NB4 (cell line): ENCODE data around the gene FAM53B.

Experiments
- DNase-seq: peaks from one replicate; pipeline ENCODE4 v3.0.0; 2010; ENCODE audit warnings: low read depth
- H3K4me3 ChIP-seq: one replicate; pipeline ENCODE4 v1.5.1; 2011; ENCODE audit warnings: mild to moderate bottlenecking, low read depth, low read length, moderate library complexity
- MYC ChIP-seq: IDR thresholded peaks from 2 replicates; pipeline ENCODE4 v1.6.1; 2011; ENCODE audit warnings: low read depth, low read length
- POLR2A ChIP-seq: IDR thresholded peaks from 2 replicates; pipeline ENCODE4 v1.6.1; 2011; ENCODE audit warnings: mild to moderate bottlenecking; ENCODE audit not compliant: insufficient read length; ENCODE audit errors: extremely low read depth
- TF ChIP-seq, protein P1 (sequence below): IDR thresholded peaks from 2 replicates; pipeline ENCODE4 v1.6.1; 2011; ENCODE audit warnings: low read depth, low read length
- TF ChIP-seq, protein P2 (sequence below): IDR thresholded peaks from one replicate; pipeline ENCODE4 v1.5.1; 2012; ENCODE audit warnings: low read depth, low read length

FAM53B gene

DNA sequence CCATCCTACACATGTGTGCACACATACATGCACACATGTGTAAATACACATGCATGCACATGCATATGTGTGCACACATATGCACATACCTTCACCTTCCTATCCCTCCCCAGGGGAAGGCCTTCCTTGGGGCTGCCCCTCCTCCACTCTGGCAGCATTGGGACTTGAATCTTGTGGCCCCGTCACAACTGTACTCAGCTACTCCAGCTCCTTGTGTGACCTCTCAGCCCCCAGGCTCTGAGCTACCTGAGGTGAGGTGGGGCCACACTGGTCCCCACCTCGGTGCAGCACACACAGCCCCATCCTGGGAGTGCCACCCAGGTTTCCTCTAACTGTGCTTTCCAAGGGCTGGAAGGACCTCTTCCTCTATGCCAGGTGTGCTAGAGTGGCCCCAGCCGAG is 166.5 kb downstream of the FAM53B start:
- no peak for DNase-seq
- TF ChIP-seq POLR2A = no peak
- TF ChIP-seq, protein P1, sequence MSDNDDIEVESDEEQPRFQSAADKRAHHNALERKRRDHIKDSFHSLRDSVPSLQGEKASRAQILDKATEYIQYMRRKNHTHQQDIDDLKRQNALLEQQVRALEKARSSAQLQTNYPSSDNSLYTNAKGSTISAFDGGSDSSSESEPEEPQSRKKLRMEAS = no peak
- TF ChIP-seq, protein P2, sequence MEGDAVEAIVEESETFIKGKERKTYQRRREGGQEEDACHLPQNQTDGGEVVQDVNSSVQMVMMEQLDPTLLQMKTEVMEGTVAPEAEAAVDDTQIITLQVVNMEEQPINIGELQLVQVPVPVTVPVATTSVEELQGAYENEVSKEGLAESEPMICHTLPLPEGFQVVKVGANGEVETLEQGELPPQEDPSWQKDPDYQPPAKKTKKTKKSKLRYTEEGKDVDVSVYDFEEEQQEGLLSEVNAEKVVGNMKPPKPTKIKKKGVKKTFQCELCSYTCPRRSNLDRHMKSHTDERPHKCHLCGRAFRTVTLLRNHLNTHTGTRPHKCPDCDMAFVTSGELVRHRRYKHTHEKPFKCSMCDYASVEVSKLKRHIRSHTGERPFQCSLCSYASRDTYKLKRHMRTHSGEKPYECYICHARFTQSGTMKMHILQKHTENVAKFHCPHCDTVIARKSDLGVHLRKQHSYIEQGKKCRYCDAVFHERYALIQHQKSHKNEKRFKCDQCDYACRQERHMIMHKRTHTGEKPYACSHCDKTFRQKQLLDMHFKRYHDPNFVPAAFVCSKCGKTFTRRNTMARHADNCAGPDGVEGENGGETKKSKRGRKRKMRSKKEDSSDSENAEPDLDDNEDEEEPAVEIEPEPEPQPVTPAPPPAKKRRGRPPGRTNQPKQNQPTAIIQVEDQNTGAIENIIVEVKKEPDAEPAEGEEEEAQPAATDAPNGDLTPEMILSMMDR = no peak
- no peak for TF ChIP-seq MYC
- H3K4me3 ChIP-seq = no peak overlapping the region

DNA sequence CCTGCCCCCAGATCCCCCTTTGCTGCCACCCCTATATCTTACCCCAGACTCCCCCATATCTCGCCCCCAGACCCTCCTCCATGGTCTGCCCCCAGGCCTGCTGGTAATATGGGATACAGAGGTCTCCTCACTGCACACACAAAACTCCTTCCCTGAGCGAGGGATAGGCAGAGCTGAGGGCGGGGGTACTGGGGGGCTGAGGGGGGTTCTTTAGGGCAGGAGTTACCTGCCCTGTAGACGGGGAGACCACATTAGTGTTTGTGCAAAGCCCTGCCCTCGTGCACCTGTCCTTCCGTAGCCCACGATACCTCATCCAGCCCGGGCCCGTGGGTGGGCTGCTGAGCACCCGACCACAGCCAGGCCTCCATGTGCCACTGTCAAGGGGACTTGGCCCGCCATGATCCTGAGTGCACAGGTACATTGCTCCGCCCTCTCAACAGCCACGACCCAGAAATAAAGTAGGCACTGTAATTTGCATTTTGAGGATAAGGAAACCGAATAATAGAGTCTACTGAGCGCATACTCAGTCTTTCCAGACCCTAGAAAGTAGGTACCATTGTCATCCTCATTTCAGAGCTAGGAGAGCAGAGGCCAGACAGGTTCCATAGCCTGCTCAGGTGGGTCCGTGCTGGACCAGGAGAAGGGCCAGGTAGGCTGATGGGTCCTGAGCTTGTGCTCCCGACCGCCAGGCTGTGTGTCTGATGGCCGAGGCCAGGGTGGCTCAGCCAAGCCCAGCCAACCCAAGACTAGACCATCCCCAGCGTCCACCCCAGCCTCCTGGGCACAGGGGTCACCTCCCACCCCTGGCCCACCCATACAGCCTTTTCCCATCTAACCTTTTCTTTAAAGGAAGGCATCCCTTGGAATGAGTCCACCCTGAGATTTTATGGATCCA is 167.4 kb downstream of the FAM53B start:
- DNase-seq = no peak
- H3K4me3 ChIP-seq = no peak overlapping the region
- TF ChIP-seq, protein P2 = no peak
- TF ChIP-seq POLR2A (no peak), MYC (no peak)
- TF ChIP-seq, protein P1 = no peak

DNA sequence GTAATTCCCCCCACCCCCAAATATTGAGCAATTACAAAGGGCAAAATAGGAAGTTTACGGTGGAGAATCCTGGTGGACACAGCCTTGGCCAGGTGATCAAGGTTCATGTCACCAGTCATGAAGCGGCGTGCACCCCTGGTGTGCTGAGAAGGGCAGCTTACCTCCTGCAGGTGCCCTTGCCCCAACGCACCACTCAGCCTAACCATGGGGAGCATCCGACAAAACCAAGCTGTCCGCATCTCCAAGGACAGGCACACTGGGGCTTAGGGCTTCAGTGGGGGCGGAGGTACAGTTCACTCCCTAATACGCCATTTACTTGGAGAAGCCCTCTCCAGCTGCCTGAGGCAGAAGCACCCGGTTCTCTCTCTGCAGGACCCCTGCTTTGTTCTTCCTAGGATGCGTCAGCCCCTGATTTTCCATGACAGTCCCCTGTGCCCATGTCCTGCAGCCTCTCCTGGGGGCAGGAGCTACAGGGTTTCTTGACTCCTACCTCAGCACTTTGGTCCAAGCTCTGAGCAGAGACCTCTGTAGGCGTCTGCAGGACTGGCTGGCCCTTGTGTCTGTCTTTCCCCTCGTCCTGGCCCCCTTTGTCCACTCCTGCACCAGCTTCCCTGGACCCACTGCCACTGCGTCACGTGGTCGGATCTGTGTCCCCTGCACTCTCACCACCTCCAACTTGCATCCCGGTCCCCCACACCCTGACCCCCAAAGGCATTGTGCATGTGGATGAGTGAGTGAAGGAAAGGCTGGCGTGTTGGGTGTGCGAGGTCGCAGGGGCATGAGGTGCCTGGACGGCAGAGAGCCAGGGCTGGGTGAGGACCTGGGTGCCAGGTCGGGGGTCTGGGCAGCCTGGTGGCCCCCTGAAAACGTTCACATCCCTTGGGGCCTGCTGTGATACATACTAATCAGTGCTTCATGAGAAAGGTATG is 168.8 kb downstream of the FAM53B start:
- DNase-seq = no peak
- H3K4me3 ChIP-seq = no peak overlapping the region
- TF ChIP-seq, protein P2 = no peak
- TF ChIP-seq MYC (no peak), POLR2A (no peak)
- TF ChIP-seq, protein P1 = no peak

DNA sequence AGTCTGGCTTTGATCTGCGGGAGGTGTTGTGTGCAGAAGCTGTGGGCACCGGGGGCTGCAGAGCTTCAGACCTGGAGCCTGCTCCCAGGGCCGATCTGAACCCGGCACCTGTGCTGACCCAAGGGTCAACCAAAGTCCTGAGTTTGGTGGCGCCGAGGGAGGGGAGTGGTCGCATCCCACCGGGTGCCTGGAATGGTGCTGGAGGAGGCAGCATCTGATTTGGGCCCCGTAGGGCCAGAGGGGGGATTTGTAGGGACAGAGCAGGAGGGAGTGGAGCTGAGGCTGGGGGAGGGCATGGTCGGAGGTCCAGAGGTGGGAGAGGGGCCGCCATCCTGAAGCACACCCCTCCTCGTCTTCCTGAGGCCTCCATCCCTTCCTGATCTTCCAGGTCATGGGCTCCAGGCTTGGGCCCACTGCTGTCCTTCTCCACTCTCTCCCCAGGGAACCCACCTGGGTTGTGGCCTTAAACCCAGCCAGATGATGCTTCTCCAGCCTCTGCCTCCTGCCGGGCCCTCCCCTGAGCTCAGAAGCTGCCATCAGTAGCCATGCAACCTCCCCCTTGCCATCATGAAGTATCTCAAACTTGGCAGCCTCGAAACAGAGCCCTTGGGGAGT is 169.6 kb downstream of the FAM53B start:
- TF ChIP-seq MYC (no peak), POLR2A (no peak)
- TF ChIP-seq, protein P1 = no peak
- TF ChIP-seq, protein P2 = no peak
- H3K4me3 ChIP-seq = no peak overlapping the region
- DNase-seq = no peak

DNA sequence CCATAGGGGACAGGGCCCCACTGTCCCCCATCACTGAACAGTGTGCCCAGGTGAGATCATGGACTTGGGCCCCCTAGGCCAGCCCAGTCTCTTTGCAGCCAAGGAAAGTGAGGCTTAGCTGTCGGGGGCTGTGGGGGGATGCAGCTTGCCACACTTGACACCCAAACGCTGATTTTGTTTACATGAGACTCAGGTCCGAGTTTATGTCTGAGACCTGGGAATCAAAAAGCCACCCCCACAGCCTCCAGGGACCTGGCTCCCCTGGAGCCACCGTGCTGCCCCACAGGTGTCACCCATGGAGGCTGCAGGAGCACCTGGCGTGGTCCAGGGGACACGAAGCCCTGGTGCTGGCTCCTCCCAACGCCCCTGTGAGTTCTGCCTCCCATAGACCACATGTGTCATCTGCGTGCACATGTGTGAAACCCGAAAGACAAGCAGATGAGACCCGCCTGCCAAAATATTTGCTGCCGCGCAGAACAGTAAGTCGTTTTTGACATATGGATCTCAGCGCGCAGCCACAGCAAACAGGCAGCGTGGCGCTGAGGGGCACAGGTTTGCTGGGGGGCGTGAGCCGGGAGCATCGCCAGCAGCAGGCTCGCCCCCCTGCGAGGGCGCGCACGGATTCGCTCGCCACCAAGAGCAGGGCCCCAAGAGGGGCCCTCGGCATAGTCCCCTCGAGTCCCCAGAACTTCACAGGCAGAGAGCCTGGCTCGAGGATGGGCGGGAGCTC is 170.3 kb downstream of the FAM53B start:
- DNase-seq = no peak
- H3K4me3 ChIP-seq = no peak overlapping the region
- no peak for TF ChIP-seq MYC
- no peak for TF ChIP-seq POLR2A
- TF ChIP-seq, protein P2 = no peak
- TF ChIP-seq, protein P1 = no peak
